UCSD-AML1 (cell line): ENCODE results near the gene PHTF2.
"Not testable (repeated sequence)": the region's sequence is repeated elsewhere in the genome, so short reads cannot be mapped to it uniquely, and the experiment has no call there.

ENCODE experiments used
- DNase-seq: peaks from one replicate; lab custom pipeline; 2025; ENCODE audit not compliant: unreplicated experiment; lab: John Stamatoyannopoulos, UW

Gene PHTF2

GRCh38 chr7:77983973-77984372 is 185.4 kb downstream of the PHTF2 start:
- no peak for DNase-seq

- DNase-seq: no peak
These were observed 186.8 kb downstream of the PHTF2 start for GRCh38 chr7:77985232-77985973.

GRCh38 chr7:77985974-77986339 is 187.4 kb downstream of the PHTF2 start:
- no peak for DNase-seq

GRCh38 chr7:77989981-77990566 is 191.5 kb downstream of the PHTF2 start:
- DNase-seq: peak; percentile 14

GRCh38 chr7:77991656-77992055 is 193.1 kb downstream of the PHTF2 start:
- DNase-seq: no peak

GRCh38 chr7:77993838-77994237 is 195.3 kb downstream of the PHTF2 start:
- no peak for DNase-seq

- no peak for DNase-seq
These were observed 197.1 kb downstream of the PHTF2 start for GRCh38 chr7:77995717-77996116.

GRCh38 chr7:77999168-77999567 is 200.6 kb downstream of the PHTF2 start:
- DNase-seq: not testable (repeated sequence)

- DNase-seq: no peak
These were observed 203.4 kb downstream of the PHTF2 start for GRCh38 chr7:78002021-78002420.

GRCh38 chr7:78002715-78003114 is 204.1 kb downstream of the PHTF2 start:
- no peak for DNase-seq

GRCh38 chr7:78006063-78006755 is 207.6 kb downstream of the PHTF2 start:
- no peak for DNase-seq
